ENCODE results near the gene C1GALT1. TPM values are rescaled to one million over a fixed set of nuclear protein-coding genes. Genes with fewer than 3 reads are reported as not detected.

Gene C1GALT1
- total RNA-seq (2021; ENCODE audit: unreplicated experiment) (27.2 TPM), Bru-seq, nascent RNA (percentile 92 among the genes with signal in this experiment), BruChase-seq, experiment 1, labeled RNA remaining after a 6-hour chase (percentile 73 among the genes with signal in this experiment), BruChase-seq, experiment 2, labeled RNA remaining after a 2-hour chase (percentile 87 among the genes with signal in this experiment)
- 6.4 and 9.2 TPM in 2 replicates for polyA plus RNA-seq (2012)
- long read RNA-seq, full-length matches to known transcripts, result 27 of 49 reads
- long read RNA-seq, partial matches to known transcripts, result 1 of 49 reads
- long read RNA-seq, other reads (novel, unspliced or antisense), result 21 of 49 reads

DNA sequence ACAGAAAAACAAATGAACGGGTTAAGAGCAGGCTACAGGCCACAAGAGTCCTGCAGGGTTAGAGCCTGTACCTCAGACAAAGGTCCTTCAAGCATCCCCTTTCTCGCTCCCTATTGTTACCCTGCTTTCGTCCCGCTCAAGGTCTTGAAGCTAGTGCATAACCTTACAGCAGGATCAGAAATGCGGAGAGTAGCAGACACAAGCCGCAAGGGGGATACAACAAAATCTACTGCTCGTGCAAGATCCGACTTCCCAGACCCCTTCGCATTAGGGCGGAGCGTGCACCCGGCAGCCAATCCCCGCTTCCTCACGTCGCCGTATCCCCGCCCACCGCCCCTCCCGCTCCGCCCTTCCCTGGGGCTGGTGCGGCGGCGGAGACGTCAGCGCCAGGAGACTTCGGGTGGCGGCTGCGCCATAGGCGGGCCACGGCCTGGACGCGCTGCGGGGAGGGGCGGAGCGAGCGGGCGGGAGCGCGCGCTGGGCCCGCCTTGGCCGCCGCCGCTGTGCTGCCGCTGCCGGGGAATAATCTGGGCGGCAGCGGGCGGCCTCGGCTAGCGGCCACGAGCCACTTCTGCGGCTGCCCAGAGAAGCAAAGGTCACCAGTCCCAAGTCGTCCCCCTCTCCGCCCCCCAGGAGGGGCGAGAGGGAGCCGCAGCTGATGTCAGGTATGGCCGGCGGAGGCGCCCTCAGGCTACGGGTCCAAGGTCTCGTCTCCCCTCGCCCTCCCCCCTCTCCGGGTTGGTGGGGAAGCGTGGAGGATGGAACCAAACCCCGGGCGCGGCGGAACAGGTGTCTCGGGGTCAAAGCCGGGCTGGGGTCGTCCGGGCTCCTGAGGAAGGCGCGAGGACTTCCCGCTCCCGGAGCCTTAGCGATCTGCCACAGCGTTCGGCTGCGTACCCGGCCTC, at the start of gene C1GALT1:
TSS of gene C1GALT1 (plus strand) at position 389 of the 905 bp plus-strand sequence. CDS start 51,776 bp downstream, outside the sequence.
- POLR2A ChIA-PET, result interaction anchor here (0.8 to 1.5 kb wide), 7 partner anchors 17 to 458 kb away, joined by 3 to 6 read pairs (median 3); partner anchors contain the start of gene UMAD1
- H2AFZ ChIP-seq (ENCODE audit: low read depth, low read length, poor library complexity, severe bottlenecking), result peak within 1 kb of the TSS; percentile 3
- H3K4me2 ChIP-seq (ENCODE audit: low read length), result peak within 1 kb of the TSS; percentile 81
- DNase-seq (ENCODE audit: low read depth, low spot score), result peak; percentile 93
- no peaks in the 10 kb centered on the region for H3K36me3 ChIP-seq (ENCODE audit: control insufficient read depth in 1 of 2, insufficient read depth in 2 of 2, low read length in 2 of 2)
- peaks cover 41% of the 10 kb centered on the region for H3K79me2 ChIP-seq (ENCODE audit: insufficient read depth, low read length)
- no peaks in the 10 kb centered on the region for H4K20me1 ChIP-seq (ENCODE audit: insufficient read depth)
- H3K9ac ChIP-seq (ENCODE audit: low read length), result peak within 1 kb of the TSS; percentile 84
- CTCF ChIA-PET, result interaction anchor here (1.4 kb wide), 1 partner anchor 77 kb away, joined by 6 read pairs; no protein-coding TSS in a partner anchor
- no TSS peak for BruUV-seq (replicated peaks)
- no peaks in the 10 kb centered on the region for H3K9me2 ChIP-seq (ENCODE audit: insufficient read depth)
- no peaks in the 10 kb centered on the region for H3K9me3 ChIP-seq (ENCODE audit: control insufficient read depth in 1 of 2, insufficient read depth in 1 of 2, low read depth in 1 of 2, low read length in 2 of 2)
- peaks cover 19 to 39% of the 10 kb centered on the region in 2 experiments for H3K4me1 ChIP-seq (ENCODE audit: control insufficient read depth in 1 of 2, insufficient read depth in 2 of 2, low read length in 2 of 2)
- intact Hi-C loops (cut with micrococcal nuclease), result loop anchor here (5.0 kb wide), 2 partner anchors 80 to 170 kb away; no protein-coding TSS in a partner anchor
- RAD21 ChIA-PET (ENCODE audit: low non-redundant PET in 1 of 2, low total read pairs in 2 of 2, uncharacterized antibody in 2 of 2, unreplicated experiment in 2 of 2), result no interaction called here
- H3K27ac ChIP-seq (ENCODE audit: low read depth, low read length), result peak within 1 kb of the TSS; percentile 86
- H3K27me3 ChIP-seq (ENCODE audit: insufficient read depth, low read length), result no peaks in the 10 kb centered on the region
- peak; percentile 90 for ATAC-seq
- H3K4me3 ChIP-seq (replicated peaks in 1 of 2; ENCODE audit: low read depth in 1 of 2, low read length in 2 of 2), result peak within 1 kb of the TSS; percentile 80 to 82
- TF ChIP-seq CBX3 (IDR thresholded peaks at IDR 0.05; ENCODE audit: low read depth) (peak; percentile 89), FOSL1 (IDR thresholded peaks at IDR 0.05; ENCODE audit: low read depth) (no peak), POLR2A (IDR thresholded peaks at IDR 0.05; ENCODE audit: borderline replicate concordance, extremely low read depth, insufficient read depth, insufficient read length) (peak; percentile 97), RAD21 (IDR thresholded peaks at IDR 0.05; ENCODE audit: low read depth) (peak; percentile 44), ZNF274 (IDR thresholded peaks at IDR 0.05; ENCODE audit: low read depth, low read length) (no peak), SIN3A (IDR thresholded peaks at IDR 0.05; ENCODE audit: low read depth) (peak; percentile 58; the same call in 1 of the 2 replicates), YY1 (IDR thresholded peaks at IDR 0.05; ENCODE audit: extremely low read depth, insufficient replicate concordance, low read depth, low read length) (peak; percentile 68), JUND (IDR thresholded peaks at IDR 0.05) (no peak; the same call in 1 of the 2 replicates), ZFX (IDR thresholded peaks at IDR 0.05) (peak; percentile 39), EZH2phosphoT487 (IDR thresholded peaks at IDR 0.05; ENCODE audit: borderline replicate concordance) (no peak), POLR2AphosphoS5 (IDR thresholded peaks at IDR 0.05; ENCODE audit: low read depth, low read length) (peak; percentile 98), SP1 (IDR thresholded peaks at IDR 0.05; ENCODE audit: low read depth) (peak; percentile 75), TCF7L2 (IDR thresholded peaks at IDR 0.05; ENCODE audit: borderline replicate concordance, extremely low read depth, insufficient read depth, insufficient read length) (no peak), SRF (IDR thresholded peaks at IDR 0.05; ENCODE audit: low read depth) (no peak)
- TF ChIP-seq, protein P1, sequence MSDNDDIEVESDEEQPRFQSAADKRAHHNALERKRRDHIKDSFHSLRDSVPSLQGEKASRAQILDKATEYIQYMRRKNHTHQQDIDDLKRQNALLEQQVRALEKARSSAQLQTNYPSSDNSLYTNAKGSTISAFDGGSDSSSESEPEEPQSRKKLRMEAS (IDR thresholded peaks at IDR 0.05), result peak; percentile 29
- TF ChIP-seq, protein P2, sequence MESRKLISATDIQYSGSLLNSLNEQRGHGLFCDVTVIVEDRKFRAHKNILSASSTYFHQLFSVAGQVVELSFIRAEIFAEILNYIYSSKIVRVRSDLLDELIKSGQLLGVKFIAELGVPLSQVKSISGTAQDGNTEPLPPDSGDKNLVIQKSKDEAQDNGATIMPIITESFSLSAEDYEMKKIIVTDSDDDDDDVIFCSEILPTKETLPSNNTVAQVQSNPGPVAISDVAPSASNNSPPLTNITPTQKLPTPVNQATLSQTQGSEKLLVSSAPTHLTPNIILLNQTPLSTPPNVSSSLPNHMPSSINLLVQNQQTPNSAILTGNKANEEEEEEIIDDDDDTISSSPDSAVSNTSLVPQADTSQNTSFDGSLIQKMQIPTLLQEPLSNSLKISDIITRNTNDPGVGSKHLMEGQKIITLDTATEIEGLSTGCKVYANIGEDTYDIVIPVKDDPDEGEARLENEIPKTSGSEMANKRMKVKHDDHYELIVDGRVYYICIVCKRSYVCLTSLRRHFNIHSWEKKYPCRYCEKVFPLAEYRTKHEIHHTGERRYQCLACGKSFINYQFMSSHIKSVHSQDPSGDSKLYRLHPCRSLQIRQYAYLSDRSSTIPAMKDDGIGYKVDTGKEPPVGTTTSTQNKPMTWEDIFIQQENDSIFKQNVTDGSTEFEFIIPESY (IDR thresholded peaks at IDR 0.05; ENCODE audit: extremely low read depth, insufficient replicate concordance, low read length), result peak; percentile 29
- TF ChIP-seq, protein P3, sequence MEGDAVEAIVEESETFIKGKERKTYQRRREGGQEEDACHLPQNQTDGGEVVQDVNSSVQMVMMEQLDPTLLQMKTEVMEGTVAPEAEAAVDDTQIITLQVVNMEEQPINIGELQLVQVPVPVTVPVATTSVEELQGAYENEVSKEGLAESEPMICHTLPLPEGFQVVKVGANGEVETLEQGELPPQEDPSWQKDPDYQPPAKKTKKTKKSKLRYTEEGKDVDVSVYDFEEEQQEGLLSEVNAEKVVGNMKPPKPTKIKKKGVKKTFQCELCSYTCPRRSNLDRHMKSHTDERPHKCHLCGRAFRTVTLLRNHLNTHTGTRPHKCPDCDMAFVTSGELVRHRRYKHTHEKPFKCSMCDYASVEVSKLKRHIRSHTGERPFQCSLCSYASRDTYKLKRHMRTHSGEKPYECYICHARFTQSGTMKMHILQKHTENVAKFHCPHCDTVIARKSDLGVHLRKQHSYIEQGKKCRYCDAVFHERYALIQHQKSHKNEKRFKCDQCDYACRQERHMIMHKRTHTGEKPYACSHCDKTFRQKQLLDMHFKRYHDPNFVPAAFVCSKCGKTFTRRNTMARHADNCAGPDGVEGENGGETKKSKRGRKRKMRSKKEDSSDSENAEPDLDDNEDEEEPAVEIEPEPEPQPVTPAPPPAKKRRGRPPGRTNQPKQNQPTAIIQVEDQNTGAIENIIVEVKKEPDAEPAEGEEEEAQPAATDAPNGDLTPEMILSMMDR (IDR thresholded peaks at IDR 0.05 in 2 of 3, conservative IDR thresholded peaks at IDR 0.05 in 1 of 3; ENCODE audit: borderline replicate concordance in 1 of 3, insufficient read depth in 1 of 3, low read depth in 2 of 3, low read length in 2 of 3), result peak in 2 of 3 experiments; percentile 21 to 42; a peak in 2 of 6 replicates

All from HCT116 (cell line).